Panc1 (cell line): Measurements from ENCODE around the gene ENTPD2. TPM values are rescaled to one million over a fixed set of nuclear protein-coding genes. Genes with fewer than 3 reads are reported as not detected.

Experiments used
- ATAC-seq: fragments of 200-7000 bp; cut with Tn5 transposase; 2 replicates; pipeline ENCODE4 v1.9.1; 2020; ENCODE audit warnings: mild to moderate bottlenecking, moderate library complexity
- BruUV-seq: library from RNA; stranded (reverse); fragments of 400-500 nt; replicated peaks from 2 replicates; lab custom pipeline; 2021; lab: Mats Ljungman, UMichigan
- CTCF ChIA-PET: fragments of 300-600 bp; sonication (Branson Sonifier 250); formaldehyde crosslinking; loops from one replicate; lab custom pipeline; 2022; ENCODE audit warnings: antibody characterized with exemption; lab: Charles Lee
- POLR2A ChIA-PET: fragments of 300-600 bp; sonication (Branson Sonifier 250); formaldehyde crosslinking; loops from one replicate; lab custom pipeline; 2022; ENCODE audit warnings: antibody characterized with exemption; lab: Charles Lee
- DNase-seq: peaks from one replicate; pipeline ENCODE4 v3.0.0-alpha.2; 2010; ENCODE audit warnings: low read depth, low spot score
- H3K27ac ChIP-seq: 2 replicates; pipeline ENCODE4 v1.5.1; 2011; ENCODE audit warnings: mild to moderate bottlenecking, low read length, inconsistent platforms
- H3K27me3 ChIP-seq: fragments of 200-500 bp; sonication (Bioruptor generic); 2 replicates; pipeline ENCODE4 v1.6.0; 2014; ENCODE audit warnings: low read length, inconsistent platforms; ENCODE audit not compliant: control insufficient read depth, insufficient read depth
- H3K36me3 ChIP-seq: fragments of 200-500 bp; sonication (Bioruptor generic); 2 replicates; pipeline ENCODE4 v1.5.1; 2014; ENCODE audit warnings: inconsistent platforms, mild to moderate bottlenecking, low read length, moderate library complexity; ENCODE audit not compliant: control insufficient read depth, insufficient read depth
- H3K4me1 ChIP-seq: 2 replicates; pipeline ENCODE4 v1.5.1; 2011; ENCODE audit warnings: inconsistent platforms, mild to moderate bottlenecking, low read length, moderate library complexity; ENCODE audit not compliant: control insufficient read depth, insufficient read depth
- H3K4me3 ChIP-seq, 2 experiments: 2 replicates each; pipeline ENCODE4 v1.5.1; 2011 to 2012; ENCODE audit warnings: low read depth in 2 of 2, low read length in 2 of 2, mild to moderate bottlenecking in 2 of 2, inconsistent platforms in 1 of 2, moderate library complexity in 1 of 2
- H3K9me3 ChIP-seq: fragments of 200-500 bp; sonication (Bioruptor generic); 2 replicates; pipeline ENCODE4 v1.5.1; 2014; ENCODE audit warnings: low read depth, mild to moderate bottlenecking, inconsistent platforms, low read length, moderate library complexity; ENCODE audit not compliant: control insufficient read depth, insufficient read depth
- POLR2AphosphoS5 ChIP-seq: IDR thresholded peaks from 2 replicates; pipeline ENCODE4 v1.6.1; 2012; ENCODE audit warnings: mild to moderate bottlenecking, low read depth, low read length, moderate library complexity
- SIN3A ChIP-seq: IDR thresholded peaks from 2 replicates; pipeline ENCODE4 v1.6.1; 2012; ENCODE audit warnings: low read depth, mild to moderate bottlenecking, low read length, moderate library complexity, borderline replicate concordance; ENCODE audit not compliant: insufficient read depth
- TCF7L2 ChIP-seq: IDR thresholded peaks from 2 replicates; pipeline ENCODE4 v1.6.1; 2011; ENCODE audit warnings: mild to moderate bottlenecking, low read depth, low read length, inconsistent platforms
- in situ Hi-C: cut with HindIII; loops from 2 replicates; pipeline ENCODE4 v1.10.0; 2016; ENCODE audit warnings: low sequenced_read_pairs, low pct_unique_long_range_greater_than_20kb
- intact Hi-C: fragments of 100-400 bp; cut with micrococcal nuclease; formaldehyde crosslinking; loops from one replicate; pipeline ENCODE4 v1.10.0; 2022; ENCODE audit not compliant: unreplicated experiment
- total RNA-seq: library from RNA; stranded (reverse); gene quantifications from one replicate; pipeline ENCODE4 v1.2.1, GENCODE V29; 2021; ENCODE audit not compliant: unreplicated experiment
- TF ChIP-seq, protein P1 (sequence below): fragments of 450-650 bp; IDR thresholded peaks from 2 replicates; pipeline ENCODE4 v1.5.1; 2017; ENCODE audit warnings: mild to moderate bottlenecking
- TF ChIP-seq, protein P2 (sequence below), 2 experiments: IDR thresholded peaks; 2 replicates each; pipeline ENCODE4 v1.6.1; 2011 to 2012; ENCODE audit warnings: low read depth in 2 of 2, control low read depth in 1 of 2, low read length in 1 of 2, mild to moderate bottlenecking in 1 of 2, moderate library complexity in 1 of 2; ENCODE audit not compliant: insufficient read depth in 1 of 2

ENTPD2 gene
- total RNA-seq, 1 experiment from 2014 or later, result 2.8 TPM

DNA sequence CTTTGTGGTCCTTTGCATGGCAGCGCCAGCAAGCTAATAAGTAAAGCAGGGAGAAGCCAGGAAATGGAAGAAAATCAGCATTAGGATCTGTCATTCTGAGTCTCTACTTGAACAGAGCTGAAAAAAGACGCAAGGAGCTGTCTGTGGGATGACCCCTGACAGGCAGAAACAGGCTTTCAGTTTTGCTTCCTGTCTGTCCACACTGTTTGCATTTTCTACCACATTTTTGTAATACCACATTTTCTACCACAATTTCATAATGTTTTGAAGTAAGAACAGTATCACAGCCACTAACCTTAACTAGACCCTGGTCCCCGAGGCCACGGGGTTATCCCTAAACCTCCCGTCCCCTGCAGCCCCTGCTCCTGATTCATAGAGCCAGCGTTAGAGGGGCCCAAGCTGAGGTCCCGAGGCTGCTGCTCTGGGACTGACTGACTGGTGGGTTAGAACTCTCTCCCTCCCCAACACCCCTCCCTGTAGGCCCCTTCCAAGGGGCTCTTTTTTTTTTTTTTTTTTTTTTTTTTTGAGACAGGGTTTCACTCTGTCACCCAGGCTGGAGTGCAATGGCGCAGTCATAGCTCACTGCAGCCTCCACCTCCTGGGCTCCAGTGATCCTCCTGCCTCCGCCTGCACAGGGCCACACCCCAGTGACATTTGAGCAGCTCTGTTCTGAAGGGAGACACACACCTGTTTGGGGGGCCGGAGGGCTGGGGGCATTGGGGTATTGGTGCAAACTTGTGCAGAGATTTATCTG, 53.5 kb downstream of the ENTPD2 start:
- POLR2A ChIA-PET, result no interaction called here
- BruUV-seq, result no TSS peak
- Histone ChIP-seq H3K4me1 (peaks cover 10% of the 10 kb centered on the region), H3K9me3 (no peaks in the 10 kb centered on the region), H3K27ac (no peak overlapping the region), H3K4me3 (no peak overlapping the region), H3K36me3 (no peaks in the 10 kb centered on the region), H3K27me3 (no peaks in the 10 kb centered on the region)
- in situ Hi-C loops (no loop called here), intact Hi-C loops (no loop called here)
- no peak for TF ChIP-seq SIN3A
- TF ChIP-seq, protein P1, sequence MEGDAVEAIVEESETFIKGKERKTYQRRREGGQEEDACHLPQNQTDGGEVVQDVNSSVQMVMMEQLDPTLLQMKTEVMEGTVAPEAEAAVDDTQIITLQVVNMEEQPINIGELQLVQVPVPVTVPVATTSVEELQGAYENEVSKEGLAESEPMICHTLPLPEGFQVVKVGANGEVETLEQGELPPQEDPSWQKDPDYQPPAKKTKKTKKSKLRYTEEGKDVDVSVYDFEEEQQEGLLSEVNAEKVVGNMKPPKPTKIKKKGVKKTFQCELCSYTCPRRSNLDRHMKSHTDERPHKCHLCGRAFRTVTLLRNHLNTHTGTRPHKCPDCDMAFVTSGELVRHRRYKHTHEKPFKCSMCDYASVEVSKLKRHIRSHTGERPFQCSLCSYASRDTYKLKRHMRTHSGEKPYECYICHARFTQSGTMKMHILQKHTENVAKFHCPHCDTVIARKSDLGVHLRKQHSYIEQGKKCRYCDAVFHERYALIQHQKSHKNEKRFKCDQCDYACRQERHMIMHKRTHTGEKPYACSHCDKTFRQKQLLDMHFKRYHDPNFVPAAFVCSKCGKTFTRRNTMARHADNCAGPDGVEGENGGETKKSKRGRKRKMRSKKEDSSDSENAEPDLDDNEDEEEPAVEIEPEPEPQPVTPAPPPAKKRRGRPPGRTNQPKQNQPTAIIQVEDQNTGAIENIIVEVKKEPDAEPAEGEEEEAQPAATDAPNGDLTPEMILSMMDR, result no peak
- no peak for TF ChIP-seq POLR2AphosphoS5
- TF ChIP-seq TCF7L2, result no peak
- TF ChIP-seq, protein P2, sequence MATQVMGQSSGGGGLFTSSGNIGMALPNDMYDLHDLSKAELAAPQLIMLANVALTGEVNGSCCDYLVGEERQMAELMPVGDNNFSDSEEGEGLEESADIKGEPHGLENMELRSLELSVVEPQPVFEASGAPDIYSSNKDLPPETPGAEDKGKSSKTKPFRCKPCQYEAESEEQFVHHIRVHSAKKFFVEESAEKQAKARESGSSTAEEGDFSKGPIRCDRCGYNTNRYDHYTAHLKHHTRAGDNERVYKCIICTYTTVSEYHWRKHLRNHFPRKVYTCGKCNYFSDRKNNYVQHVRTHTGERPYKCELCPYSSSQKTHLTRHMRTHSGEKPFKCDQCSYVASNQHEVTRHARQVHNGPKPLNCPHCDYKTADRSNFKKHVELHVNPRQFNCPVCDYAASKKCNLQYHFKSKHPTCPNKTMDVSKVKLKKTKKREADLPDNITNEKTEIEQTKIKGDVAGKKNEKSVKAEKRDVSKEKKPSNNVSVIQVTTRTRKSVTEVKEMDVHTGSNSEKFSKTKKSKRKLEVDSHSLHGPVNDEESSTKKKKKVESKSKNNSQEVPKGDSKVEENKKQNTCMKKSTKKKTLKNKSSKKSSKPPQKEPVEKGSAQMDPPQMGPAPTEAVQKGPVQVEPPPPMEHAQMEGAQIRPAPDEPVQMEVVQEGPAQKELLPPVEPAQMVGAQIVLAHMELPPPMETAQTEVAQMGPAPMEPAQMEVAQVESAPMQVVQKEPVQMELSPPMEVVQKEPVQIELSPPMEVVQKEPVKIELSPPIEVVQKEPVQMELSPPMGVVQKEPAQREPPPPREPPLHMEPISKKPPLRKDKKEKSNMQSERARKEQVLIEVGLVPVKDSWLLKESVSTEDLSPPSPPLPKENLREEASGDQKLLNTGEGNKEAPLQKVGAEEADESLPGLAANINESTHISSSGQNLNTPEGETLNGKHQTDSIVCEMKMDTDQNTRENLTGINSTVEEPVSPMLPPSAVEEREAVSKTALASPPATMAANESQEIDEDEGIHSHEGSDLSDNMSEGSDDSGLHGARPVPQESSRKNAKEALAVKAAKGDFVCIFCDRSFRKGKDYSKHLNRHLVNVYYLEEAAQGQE (IDR thresholded peaks at IDR 0.05; ENCODE audit: insufficient read depth in 1 of 2, low read depth in 2 of 2, low read length in 1 of 2), result no peak
- DNase-seq, result no peak
- CTCF ChIA-PET, result no interaction called here
- no peak for ATAC-seq

Other genes starting within 250 kb of the ENTPD2 start
- 106 TPM for gene RABL6, start 246.1 kb downstream of the ENTPD2 start, total RNA-seq
- gene AJM1, start 211.6 kb downstream of the ENTPD2 start, total RNA-seq, result 7.2 TPM
- 204 TPM for gene PHPT1, start 204.7 kb downstream of the ENTPD2 start, total RNA-seq
- 6.3 TPM for gene MAMDC4, start 201.7 kb downstream of the ENTPD2 start, total RNA-seq
- 270 TPM for gene EDF1, start 187.8 kb downstream of the ENTPD2 start, total RNA-seq
- 48.7 TPM for gene TRAF2, start 167.5 kb downstream of the ENTPD2 start, total RNA-seq
- gene FBXW5, start 109.3 kb downstream of the ENTPD2 start, total RNA-seq, result 72.6 TPM
- gene C8G, start 108.8 kb downstream of the ENTPD2 start, total RNA-seq, result 2.9 TPM
- 2.5 TPM for gene LCN12, start 101.8 kb downstream of the ENTPD2 start, total RNA-seq
- 13.7 TPM for gene PTGDS, start 76.6 kb downstream of the ENTPD2 start, total RNA-seq
- gene LCNL1, start 71.1 kb downstream of the ENTPD2 start, total RNA-seq, result 0.82 TPM
- 64.0 TPM for gene PAXX, start 61.6 kb downstream of the ENTPD2 start, total RNA-seq
- gene CLIC3, start 57.5 kb downstream of the ENTPD2 start, total RNA-seq, result 6.2 TPM
- gene ABCA2, start 25.8 kb downstream of the ENTPD2 start, total RNA-seq, result 27.0 TPM
- gene FUT7, start 22.0 kb downstream of the ENTPD2 start, total RNA-seq, result not detected
- gene NPDC1, start 7.9 kb downstream of the ENTPD2 start, total RNA-seq, result 43.5 TPM
- gene SAPCD2, start 16.5 kb upstream of the ENTPD2 start, total RNA-seq, result 18.4 TPM
- gene UAP1L1, start 23.5 kb upstream of the ENTPD2 start, total RNA-seq, result 23.1 TPM
- gene MAN1B1, start 32.9 kb upstream of the ENTPD2 start, total RNA-seq, result 57.2 TPM
- 236 TPM for gene DPP7, start 60.7 kb upstream of the ENTPD2 start, total RNA-seq
- 4.9 TPM for gene GRIN1, start 85.1 kb upstream of the ENTPD2 start, total RNA-seq
- gene LRRC26, start 116.0 kb upstream of the ENTPD2 start, total RNA-seq, result 0.69 TPM
- gene TMEM210, start 118.0 kb upstream of the ENTPD2 start, total RNA-seq, result not detected
- 46.0 TPM for gene ANAPC2, start 134.5 kb upstream of the ENTPD2 start, total RNA-seq
- 86.9 TPM for gene SSNA1, start 134.6 kb upstream of the ENTPD2 start, total RNA-seq
- gene TPRN, start 146.7 kb upstream of the ENTPD2 start, total RNA-seq, result 21.7 TPM
- 25.4 TPM for gene TMEM203, start 151.6 kb upstream of the ENTPD2 start, total RNA-seq
- 15.6 TPM for gene NDOR1, start 151.6 kb upstream of the ENTPD2 start, total RNA-seq
- 11.5 TPM for gene RNF208, start 168.2 kb upstream of the ENTPD2 start, total RNA-seq
- gene CYSRT1, start 171.1 kb upstream of the ENTPD2 start, total RNA-seq, result 0.67 TPM
- 0.15 TPM for gene RNF224, start 173.4 kb upstream of the ENTPD2 start, total RNA-seq
- not detected for gene SLC34A3, start 176.8 kb upstream of the ENTPD2 start, total RNA-seq
- 265 TPM for gene TUBB4B, start 187.2 kb upstream of the ENTPD2 start, total RNA-seq
- gene STPG3, start 197.2 kb upstream of the ENTPD2 start, total RNA-seq, result 0.26 TPM
- gene NELFB, start 201.3 kb upstream of the ENTPD2 start, total RNA-seq, result 62.4 TPM
- 37.1 TPM for gene TOR4A, start 223.7 kb upstream of the ENTPD2 start, total RNA-seq
- 16.9 TPM for gene NRARP, start 248.2 kb upstream of the ENTPD2 start, total RNA-seq